OCI-LY1 (cell line): ENCODE measurements around the gene NR6A1.

Experiments
- H2AFZ ChIP-seq: fragments of 200-600 bp; sonication (generic), shearing (Covaris generic); 2 replicates; pipeline ENCODE4 v1.6.0; 2014; ENCODE audit warnings: antibody characterized with exemption, mild to moderate bottlenecking, low read length
- H3F3A ChIP-seq: fragments of 200-600 bp; sonication (generic), shearing (Covaris generic); 2 replicates; pipeline ENCODE4 v1.6.0; 2014; ENCODE audit warnings: mild to moderate bottlenecking, antibody characterized with exemption, low read length, moderate library complexity; ENCODE audit not compliant: insufficient read depth
- H3K27ac ChIP-seq: fragments of 200-600 bp; sonication (generic); 2 replicates; pipeline ENCODE4 v1.5.1; 2014; ENCODE audit warnings: low read length, mixed run types, mild to moderate bottlenecking, low read depth; ENCODE audit not compliant: poor library complexity, severe bottlenecking
- H3K27me3 ChIP-seq: fragments of 200-600 bp; sonication (generic); 2 replicates; pipeline ENCODE4 v1.6.0; 2014; ENCODE audit warnings: antibody characterized with exemption, mild to moderate bottlenecking, low read length, moderate library complexity; ENCODE audit not compliant: insufficient read depth
- H3K36me3 ChIP-seq: fragments of 200-600 bp; sonication (generic); 2 replicates; pipeline ENCODE4 v1.6.1; 2014; ENCODE audit warnings: mild to moderate bottlenecking, antibody characterized with exemption, low read length, moderate library complexity, mixed read lengths; ENCODE audit not compliant: insufficient read depth
- H3K4me1 ChIP-seq: fragments of 200-600 bp; sonication (generic); 2 replicates; pipeline ENCODE4 v1.5.1; 2014; ENCODE audit warnings: mild to moderate bottlenecking, low read length, moderate library complexity; ENCODE audit not compliant: insufficient read depth, severe bottlenecking
- H3K4me2 ChIP-seq: fragments of 200-600 bp; sonication (generic), shearing (Covaris generic); 2 replicates; pipeline ENCODE4 v1.6.1; 2014; ENCODE audit warnings: low read length
- H3K4me3 ChIP-seq: fragments of 200-600 bp; sonication (generic); 2 replicates; pipeline ENCODE4 v1.5.1; 2014; ENCODE audit warnings: low read length, low read depth, mild to moderate bottlenecking, mixed read lengths; ENCODE audit not compliant: poor library complexity, severe bottlenecking
- H3K79me2 ChIP-seq: fragments of 200-600 bp; shearing (Covaris generic); 2 replicates; pipeline ENCODE4 v1.6.1; 2016; ENCODE audit warnings: mixed run types, low read length, mixed read lengths; ENCODE audit not compliant: insufficient read depth
- H3K9ac ChIP-seq: fragments of 200-600 bp; sonication (generic), shearing (Covaris generic); 2 replicates; pipeline ENCODE4 v1.6.1; 2014; ENCODE audit warnings: mild to moderate bottlenecking, low read length, mixed read lengths
- H3K9me2 ChIP-seq: fragments of 200-600 bp; sonication (generic), shearing (Covaris generic); 2 replicates; pipeline ENCODE4 v1.6.1; 2014; ENCODE audit warnings: low read depth, mild to moderate bottlenecking, low read length, mixed read lengths
- H3K9me3 ChIP-seq: fragments of 200-600 bp; shearing (Covaris generic); 2 replicates; pipeline ENCODE4 v1.6.1; 2014; ENCODE audit warnings: low read length, mixed read lengths
- H4K20me1 ChIP-seq: fragments of 200-600 bp; sonication (generic), shearing (Covaris generic); 2 replicates; pipeline ENCODE4 v1.6.0; 2016; ENCODE audit warnings: mild to moderate bottlenecking, low read length; ENCODE audit not compliant: insufficient read depth
- CTCF ChIP-seq: fragments of 200-600 bp; sonication (generic), shearing (Covaris generic); IDR thresholded peaks from 2 replicates; pipeline ENCODE4 v1.5.1; 2017; ENCODE audit warnings: mild to moderate bottlenecking, antibody characterized with exemption, low read length, moderate library complexity, mixed read lengths
- EZH2 ChIP-seq: fragments of 200-600 bp; sonication (generic), shearing (Covaris generic); IDR thresholded peaks from 2 replicates; pipeline ENCODE4 v1.8.0; 2017; ENCODE audit warnings: borderline replicate concordance, mixed run types, mild to moderate bottlenecking, antibody characterized with exemption, low read length, moderate library complexity, mixed read lengths

Gene NR6A1

GRCh38 chr9:124514125-124514524 lies 257.0 kb downstream of the NR6A1 start:
- H3K9ac ChIP-seq, result no peak overlapping the region
- H3K27ac ChIP-seq, result no peak overlapping the region
- H3K27me3 ChIP-seq, result no peaks in the 10 kb centered on the region
- H3K9me3 ChIP-seq, result no peaks in the 10 kb centered on the region
- TF ChIP-seq EZH2 (no peak), CTCF (no peak)
- H2AFZ ChIP-seq, result no peak overlapping the region
- no peaks in the 10 kb centered on the region for H3K4me1 ChIP-seq
- H4K20me1 ChIP-seq, result no peaks in the 10 kb centered on the region
- H3F3A ChIP-seq, result no peaks in the 10 kb centered on the region
- H3K36me3 ChIP-seq, result no peaks in the 10 kb centered on the region
- H3K9me2 ChIP-seq, result no peaks in the 10 kb centered on the region
- no peaks in the 10 kb centered on the region for H3K79me2 ChIP-seq
- H3K4me3 ChIP-seq, result no peak overlapping the region
- no peak overlapping the region for H3K4me2 ChIP-seq

DNA sequence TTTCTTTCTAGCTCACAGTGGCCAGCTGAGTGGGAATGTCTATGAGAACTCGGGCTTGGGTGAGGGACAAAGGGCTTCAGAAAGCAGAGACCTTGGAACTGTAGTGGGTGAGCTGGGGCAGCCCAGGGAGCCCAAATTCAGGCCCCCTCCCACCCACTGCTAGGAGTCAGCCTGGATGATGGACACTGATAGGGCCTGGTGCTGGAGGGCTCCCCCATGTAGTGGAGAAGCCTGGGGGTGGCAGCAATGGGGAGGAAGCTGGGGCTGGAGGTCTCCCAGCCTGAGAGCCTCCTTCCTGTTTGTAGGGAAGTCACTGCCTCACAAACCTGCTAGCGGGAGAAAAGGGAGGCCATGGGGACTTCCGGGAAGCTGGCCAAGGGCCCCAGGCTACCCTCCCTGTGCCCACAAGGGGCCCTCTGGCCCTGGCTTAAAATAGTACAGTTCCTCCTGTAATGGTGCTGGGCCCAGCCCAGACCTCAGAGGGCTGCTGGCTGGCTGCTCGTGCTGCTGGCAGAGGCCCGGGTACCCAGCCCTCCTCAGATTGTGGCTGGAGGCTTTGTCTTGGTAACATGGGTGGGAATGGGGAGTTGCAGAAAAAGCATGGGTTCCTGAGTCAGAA lies 257.6 kb downstream of the NR6A1 start:
- Histone ChIP-seq H3K9me2 (no peaks in the 10 kb centered on the region), H3K79me2 (no peaks in the 10 kb centered on the region), H3K27ac (no peak overlapping the region), H3F3A (no peaks in the 10 kb centered on the region), H3K36me3 (no peaks in the 10 kb centered on the region), H3K9me3 (no peaks in the 10 kb centered on the region), H3K4me3 (no peak overlapping the region), H4K20me1 (no peaks in the 10 kb centered on the region), H3K9ac (no peak overlapping the region), H3K27me3 (no peaks in the 10 kb centered on the region), H3K4me2 (no peak overlapping the region), H3K4me1 (no peaks in the 10 kb centered on the region), H2AFZ (no peak overlapping the region)
- TF ChIP-seq CTCF (no peak), EZH2 (no peak)

GRCh38 chr9:124512806-124513204 lies 258.3 kb downstream of the NR6A1 start:
- no peak for TF ChIP-seq EZH2
- TF ChIP-seq CTCF, result no peak
- Histone ChIP-seq H3K79me2 (no peaks in the 10 kb centered on the region), H4K20me1 (no peaks in the 10 kb centered on the region), H3K4me2 (no peak overlapping the region), H3K9me3 (no peaks in the 10 kb centered on the region), H3F3A (no peaks in the 10 kb centered on the region), H3K36me3 (no peaks in the 10 kb centered on the region), H3K9me2 (no peaks in the 10 kb centered on the region), H3K4me1 (no peaks in the 10 kb centered on the region), H3K27ac (no peak overlapping the region), H3K9ac (no peak overlapping the region), H2AFZ (no peak overlapping the region), H3K4me3 (no peak overlapping the region), H3K27me3 (no peaks in the 10 kb centered on the region; the same call in 1 of the 2 replicates)
